Pancreas (tissue), 10 donors: ENCODE results near the gene CHM. TPM values are rescaled to one million over a fixed set of nuclear protein-coding genes. Genes with fewer than 3 reads are reported as not detected.
A peak's percentile ranks its signal among the peaks of the same experiment; 100 is the strongest.
"Not testable (repeated sequence)": the region's sequence is repeated elsewhere in the genome, so short reads cannot be mapped to it uniquely, and the experiment has no call there.

Experiments
- ATAC-seq, 4 donors: fragments of 200-7000 bp; cut with Tn5 transposase; one replicate each; pipeline versions ENCODE4 v1.8.0 to v1.9.1; 2020; ENCODE audit warnings: mild to moderate bottlenecking in 4 of 4, moderate library complexity in 4 of 4
- DNase-seq, 6 donors: peaks; one replicate each; pipeline ENCODE4 v3.0.0-alpha.2; 2020
- FAIRE-seq: peaks from 2 replicates; lab custom pipeline; 2012; peaks lifted over from hg19 to GRCh38; lab: Jason Lieb, UNC
- H3K27ac ChIP-seq, 4 donors: fragments of 200-600 bp; sonication (generic); 1 replicate in 3 of 4; 2 replicates in 1 of 4; pipeline versions ENCODE4 v1.5.0 to v1.8.0; 2020
- H3K27me3 ChIP-seq, 4 donors: fragments of 200-600 bp; one replicate each; pipeline ENCODE4 v1.8.0; 2021
- H3K36me3 ChIP-seq, 3 donors: fragments of 200-600 bp; sonication (generic) in 1 of 3; one replicate each; pipeline versions ENCODE4 v1.5.0 to v1.8.0; 2020 to 2021
- H3K4me1 ChIP-seq, 3 donors: fragments of 200-600 bp; one replicate each; pipeline ENCODE4 v1.8.0; 2021
- H3K4me3 ChIP-seq, 4 donors: fragments of 200-600 bp; sonication (generic) in 2 of 4; one replicate each; pipeline versions ENCODE4 v1.5.0 to v1.8.0; 2020 to 2021
- H3K9me3 ChIP-seq, 4 donors: fragments of 200-600 bp; one replicate each; pipeline ENCODE4 v1.8.0; 2021
- CTCF ChIP-seq, 4 donors: fragments of 200-600 bp; sonication (generic) in 3 of 4; IDR thresholded peaks; one replicate each; pipeline versions ENCODE4 v1.5.0 to v1.8.0; 2021; ENCODE audit warnings: antibody characterized with exemption in 4 of 4
- WGBS, 2 donors: extraction: QIAGEN DNeasy Blood & Tissue Kit; methylation state at CpG; one replicate each; pipeline ENCODE4 v1.1.7; 2013; 5-methylcytosine and 5-hydroxymethylcytosine counted together
- intact Hi-C, 3 donors: fragments of 100-400 bp; cut with DNase I; formaldehyde crosslinking; loops; one replicate each; pipeline versions ENCODE4 v1.11.1 to v1.14.2; 2022
- polyA plus RNA-seq, 2 donors: library from polyadenylated mRNA; stranded (reverse); fragments of 200-250 nt; gene quantifications; one replicate each; pipeline ENCODE4 v1.2.3, GENCODE V29; 2013
- total RNA-seq, 6 donors: library from RNA; stranded (reverse); fragmentation: NEBNext Ultra II Directional in 4 of 6; extraction: Animal tissue kit (Norgen Biotek cat#: 25700) in 4 of 6; gene quantifications; one replicate each; pipeline versions ENCODE4 v1.2.1 to v1.2.4, GENCODE V29; 2021 to 2023
- donor health status: healthy with polysubstance abuse.
- donor health status: DM: no; HTN: no; CAD: no; lungs with moderate emphysema.
- donor health status: DM: no; HTN: no; CAD: no.
- donor health status: control.
- donor health status: control.
- donor health status: Bipolar disorder and iron deficiency.
- donor health status: DM: yes; HTN: yes; CAD: no.
- donor health status: DM: no; HTN: no; CAD: no.
- donor health status: DM: no; HTN: no; CAD: no.
- donor health status: DM: yes; HTN: yes; CAD: no.

CHM gene
- total and polyA plus RNA-seq, 8 donors = 3.9 to 10.7 (median 7.9) TPM

- no peak for DNase-seq
- no peaks in the 10 kb centered on the region for H3K9me3 ChIP-seq
- H3K4me3 ChIP-seq = no peak overlapping the region
- no peak for TF ChIP-seq CTCF (IDR thresholded peaks at IDR 0.05)
- no peak overlapping the region for H3K27ac ChIP-seq
- H3K4me1 ChIP-seq = no peaks in the 10 kb centered on the region
- no peak for ATAC-seq
- 68 to 73% methylated on average over 3 of the region's 3 CpGs for WGBS, 2 donors
- H3K27me3 ChIP-seq = no peaks in the 10 kb centered on the region
- H3K36me3 ChIP-seq = no peaks in the 10 kb centered on the region
- peak; percentile 34 for FAIRE-seq
- intact Hi-C loops = no loop called here
Observed at GRCh38 chrX:85930099-85930498, 117.3 kb downstream of the CHM start.

GRCh38 chrX:85928606-85929005 lies 118.8 kb downstream of the CHM start:
- FAIRE-seq (peak; percentile 49), DNase-seq (no peak), ATAC-seq (peak in 1 of 4 donors; percentile 21)
- no peak overlapping the region for H3K27ac ChIP-seq
- no peaks in the 10 kb centered on the region for H3K27me3 ChIP-seq
- no peaks in the 10 kb centered on the region for H3K36me3 ChIP-seq
- no peak overlapping the region for H3K4me3 ChIP-seq
- no peaks in the 10 kb centered on the region for H3K4me1 ChIP-seq
- intact Hi-C loops = no loop called here
- TF ChIP-seq CTCF (IDR thresholded peaks at IDR 0.05) = no peak
- H3K9me3 ChIP-seq = no peaks in the 10 kb centered on the region
- 11 to 21% methylated on average over 1 of the region's 1 CpG for WGBS, 2 donors

- Histone ChIP-seq H3K4me3 (no peak overlapping the region), H3K4me1 (no peaks in the 10 kb centered on the region), H3K27me3 (no peaks in the 10 kb centered on the region), H3K9me3 (no peaks in the 10 kb centered on the region), H3K36me3 (no peaks in the 10 kb centered on the region), H3K27ac (no peak overlapping the region)
- intact Hi-C loops = no loop called here
- no peak for TF ChIP-seq CTCF (IDR thresholded peaks at IDR 0.05)
- 41 to 46% methylated on average over 1 of the region's 1 CpG for WGBS, 2 donors
- ATAC-seq (no peak), DNase-seq (no peak), FAIRE-seq (peak; percentile 68)
Observed at GRCh38 chrX:85927740-85928139, 119.6 kb downstream of the CHM start.

GRCh38 chrX:85922821-85923220 lies 124.5 kb downstream of the CHM start:
- H3K9me3 ChIP-seq = no peaks in the 10 kb centered on the region
- WGBS, 2 donors = 78 to 87% methylated on average over 3 of the region's 3 CpGs
- H3K4me1 ChIP-seq = no peaks in the 10 kb centered on the region
- no peak for FAIRE-seq
- no peaks in the 10 kb centered on the region for H3K36me3 ChIP-seq
- DNase-seq = no peak
- peak in 1 of 4 donors; percentile 11 for ATAC-seq
- intact Hi-C loops = no loop called here
- no peak for TF ChIP-seq CTCF (IDR thresholded peaks at IDR 0.05)
- no peaks in the 10 kb centered on the region for H3K27me3 ChIP-seq
- H3K27ac ChIP-seq = no peak overlapping the region
- no peak overlapping the region for H3K4me3 ChIP-seq

GRCh38 chrX:85916656-85917280 lies 130.6 kb downstream of the CHM start:
- DNase-seq, intact Hi-C loops, FAIRE-seq, H3K4me3 ChIP-seq, H3K27ac ChIP-seq, ATAC-seq, H3K27me3 ChIP-seq, H3K9me3 ChIP-seq, H3K4me1 ChIP-seq, H3K36me3 ChIP-seq: not testable (repeated sequence)
- WGBS, 2 donors = 73 to 99% methylated on average over 2 of the region's 2 CpGs
